Measurements from ENCODE around the gene EPYC. TPM values are rescaled to one million over a fixed set of nuclear protein-coding genes. Genes with fewer than 3 reads are reported as not detected.

Gene EPYC
- total and polyA plus RNA-seq, 10 of the 15 experiments (the other 5 are each of a cell fraction or from before 2014, with no cell fraction given), result not detected

DNA sequence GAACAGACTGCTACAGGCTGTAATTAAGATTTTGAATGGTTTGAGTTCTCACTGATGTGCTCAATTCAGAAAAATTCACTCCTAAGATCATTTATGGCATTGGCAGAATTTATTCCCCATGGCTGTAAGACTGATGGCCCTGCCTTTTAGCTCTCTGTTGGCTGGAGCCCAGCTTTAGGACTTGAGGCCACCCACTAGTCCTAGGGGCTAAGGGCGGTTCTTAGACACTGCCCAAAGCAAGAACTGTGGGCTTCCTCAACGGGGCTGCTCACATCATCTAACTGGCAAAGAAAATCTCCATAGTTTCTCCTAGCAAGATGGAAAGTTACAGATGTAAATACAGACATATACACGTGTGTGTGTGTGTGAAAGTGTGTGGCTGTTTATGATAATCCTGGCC lies 46.4 kb downstream of the EPYC start:
- CTCF ChIA-PET, result interaction anchor here (1.2 to 3.2 kb wide), 8 partner anchors 10 to 366 kb away, joined by 3 to 41 read pairs (median 4); no protein-coding TSS in a partner anchor
- POLR2A ChIA-PET, result no interaction called here
- SMC1A ChIA-PET (ENCODE audit: uncharacterized antibody, unreplicated experiment), result interaction anchor here (0.5 to 2.3 kb wide), 5 partner anchors 14 to 1953 kb away, joined by 3 to 6 read pairs (median 4); partner anchors contain the start of gene LUM
- DNase-seq (ENCODE audit: low read depth, low spot score) (no peak), ATAC-seq (no peak), FAIRE-seq (no peak)
- Histone ChIP-seq H3K9me3 (replicated peaks; ENCODE audit: control insufficient read depth, insufficient read depth, low read length) (no peaks in the 10 kb centered on the region), H3K27ac (ENCODE audit: control insufficient read depth, insufficient read depth) (no peak overlapping the region), H3K4me1 (ENCODE audit: control insufficient read depth, insufficient read depth, low read length) (no peaks in the 10 kb centered on the region), H3K4me3 (no peak overlapping the region), H2AFZ (ENCODE audit: control insufficient read depth, low read depth, low read length) (no peak overlapping the region), H4K20me1 (ENCODE audit: control insufficient read depth, insufficient read depth) (no peaks in the 10 kb centered on the region), H3K4me2 (ENCODE audit: control insufficient read depth, insufficient read depth) (no peak overlapping the region), H3K79me2 (ENCODE audit: control insufficient read depth, insufficient read depth, low read length) (no peaks in the 10 kb centered on the region), H3K27me3 (replicated peaks in 1 of 2; ENCODE audit: control insufficient read depth in 2 of 2, insufficient read depth in 2 of 2, low read length in 1 of 2) (no peaks in the 10 kb centered on the region), H3K36me3 (ENCODE audit: control insufficient read depth in 2 of 2, insufficient read depth in 2 of 2, low read length in 1 of 2) (no peaks in the 10 kb centered on the region), H3K9ac (ENCODE audit: control insufficient read depth, insufficient read depth, low read length) (no peak overlapping the region)
- WGBS (ENCODE audit: insufficient coverage, insufficient replicate concordance, low lambda C conversion rate, missing lambda C conversion rate), result 2% methylated on average over 3 of the region's 3 CpGs
- no TSS peak for BruUV-seq (replicated peaks)
- intact Hi-C loops (cut with micrococcal nuclease; ENCODE audit: unreplicated experiment) (loop anchor here (10.0 kb wide), 1 partner anchor 1414 kb away; no protein-coding TSS in a partner anchor), in situ Hi-C loops (cut with MboI) (no loop called here)
- TF ChIP-seq POU2F2 (IDR thresholded peaks at IDR 0.05; ENCODE audit: borderline replicate concordance, low read depth, low read length) (no peak), PBX3 (IDR thresholded peaks at IDR 0.05; ENCODE audit: insufficient replicate concordance, low read depth, low read length) (no peak), MEF2B (IDR thresholded peaks at IDR 0.05; ENCODE audit: partially characterized antibody, poor library complexity, severe bottlenecking) (no peak), TCF12 (IDR thresholded peaks at IDR 0.05; ENCODE audit: low read depth, low read length) (no peak)
- RAD21 ChIA-PET (ENCODE audit: unreplicated experiment), result interaction anchor here (1.6 kb wide), 1 partner anchor 14 kb away, joined by 8 read pairs; no protein-coding TSS in a partner anchor

DNA sequence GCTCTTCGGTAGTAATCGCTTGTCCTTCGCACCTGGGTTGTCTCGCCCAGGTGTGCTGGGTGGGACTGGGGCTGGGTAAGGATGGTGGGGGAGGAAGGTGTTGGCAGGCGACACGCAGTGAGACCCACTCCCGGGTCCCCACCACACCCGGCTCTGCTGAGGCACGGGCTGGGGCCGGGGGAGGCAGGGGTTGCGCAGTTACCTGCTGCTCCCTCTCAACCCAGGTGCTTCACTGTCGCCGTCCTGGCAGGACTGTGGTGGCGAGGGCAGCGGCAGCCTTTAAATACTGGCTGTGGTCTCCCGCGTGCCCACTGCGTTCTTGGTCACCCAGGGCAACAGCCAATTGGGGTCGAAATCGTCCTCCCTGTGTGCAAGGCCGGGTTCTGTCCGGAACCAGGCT lies 49.9 kb downstream of the EPYC start, which contains the start of gene CCER1:
Gene CCER1 (minus strand): TSS at position 256 of the 400 bp plus-strand sequence. CDS start 434 bp downstream, outside the sequence.
- H3K4me3 ChIP-seq, result no peak within 1 kb of the TSS
- in situ Hi-C loops (cut with MboI), result no loop called here
- no peaks in the 10 kb centered on the region for H3K27me3 ChIP-seq (replicated peaks in 1 of 2; ENCODE audit: control insufficient read depth in 2 of 2, insufficient read depth in 2 of 2, low read length in 1 of 2)
- no peak within 1 kb of the TSS for H3K27ac ChIP-seq (ENCODE audit: control insufficient read depth, insufficient read depth)
- no peak within 1 kb of the TSS for H3K9ac ChIP-seq (ENCODE audit: control insufficient read depth, insufficient read depth, low read length)
- BruUV-seq (replicated peaks), result no TSS peak
- RAD21 ChIA-PET (ENCODE audit: unreplicated experiment), result no interaction called here
- FAIRE-seq (no peak), DNase-seq (ENCODE audit: low read depth, low spot score) (no peak), ATAC-seq (no peak)
- CTCF ChIA-PET, result no interaction called here
- H2AFZ ChIP-seq (ENCODE audit: control insufficient read depth, low read depth, low read length), result no peak within 1 kb of the TSS
- no peaks in the 10 kb centered on the region for H3K9me3 ChIP-seq (replicated peaks; ENCODE audit: control insufficient read depth, insufficient read depth, low read length)
- H4K20me1 ChIP-seq (ENCODE audit: control insufficient read depth, insufficient read depth), result no peaks in the 10 kb centered on the region
- 79% methylated on average over 22 of the region's 22 CpGs for WGBS (ENCODE audit: insufficient coverage, insufficient replicate concordance, low lambda C conversion rate, missing lambda C conversion rate)
- SMC1A ChIA-PET (ENCODE audit: uncharacterized antibody, unreplicated experiment), result no interaction called here
- intact Hi-C loops (cut with micrococcal nuclease; ENCODE audit: unreplicated experiment), result loop anchor here (10.0 kb wide), 1 partner anchor 1410 kb away; no protein-coding TSS in a partner anchor
- no peaks in the 10 kb centered on the region for H3K4me1 ChIP-seq (ENCODE audit: control insufficient read depth, insufficient read depth, low read length)
- H3K79me2 ChIP-seq (ENCODE audit: control insufficient read depth, insufficient read depth, low read length), result no peaks in the 10 kb centered on the region
- POLR2A ChIA-PET, result no interaction called here
- H3K4me2 ChIP-seq (ENCODE audit: control insufficient read depth, insufficient read depth), result no peak within 1 kb of the TSS
- H3K36me3 ChIP-seq (ENCODE audit: control insufficient read depth in 2 of 2, insufficient read depth in 2 of 2, low read length in 1 of 2), result no peaks in the 10 kb centered on the region
- TF ChIP-seq JUND (IDR thresholded peaks at IDR 0.05; ENCODE audit: low read depth, low read length) (no peak), NRF1 (conservative IDR thresholded peaks at IDR 0.05; ENCODE audit: low read depth, low read length) (no peak), EP300 (IDR thresholded peaks at IDR 0.05; ENCODE audit: borderline replicate concordance in 1 of 2, control insufficient read depth in 1 of 2, low read depth in 2 of 2, low read length in 2 of 2) (no peak), FOXK2 (IDR thresholded peaks at IDR 0.05) (no peak), POLR2AphosphoS5 (IDR thresholded peaks at IDR 0.05; ENCODE audit: low read length) (no peak), ETV6 (conservative IDR thresholded peaks at IDR 0.05 in 1 of 2, IDR thresholded peaks at IDR 0.05 in 1 of 2; ENCODE audit: borderline replicate concordance in 1 of 2, low read depth in 1 of 2) (no peak), PML (IDR thresholded peaks at IDR 0.05; ENCODE audit: low read length) (no peak), E4F1 (IDR thresholded peaks at IDR 0.05; ENCODE audit: borderline replicate concordance, partially characterized antibody) (no peak), IRF4 (IDR thresholded peaks at IDR 0.05; ENCODE audit: low read depth, low read length) (no peak), ZSCAN29 (IDR thresholded peaks at IDR 0.05) (no peak)
